Endothelial cell of umbilical vein (primary cell): ENCODE results near the gene NETO1. TPM values are rescaled to one million over a fixed set of nuclear protein-coding genes. Genes with fewer than 3 reads are reported as not detected.

ENCODE experiments used
- BruUV-seq: library from RNA; stranded (reverse); fragments of 400-500 nt; replicated peaks from 2 replicates; lab custom pipeline; 2021; lab: Mats Ljungman, UMichigan
- CTCF ChIA-PET: fragments of 300-600, 350-600 bp; sonication (Branson Sonifier 250); formaldehyde crosslinking; loops from one replicate; lab custom pipeline; 2021; ENCODE audit warnings: antibody characterized with exemption, inconsistent platforms; lab: Charles Lee
- POLR2A ChIA-PET: fragments of 300-600, 350-600 bp; sonication (Branson Sonifier 250); formaldehyde crosslinking; loops from one replicate; lab custom pipeline; 2021; ENCODE audit warnings: antibody characterized with exemption, inconsistent platforms; lab: Charles Lee
- DNase-seq: peaks from one replicate; pipeline ENCODE4 v3.0.0-alpha.2; 2011; ENCODE audit warnings: low read depth, low spot score
- FAIRE-seq: peaks from 2 replicates; lab custom pipeline; 2011; peaks lifted over from hg19 to GRCh38; lab: Jason Lieb, UNC
- H2AFZ ChIP-seq: 2 replicates; pipeline ENCODE4 v1.6.0; 2012; ENCODE audit warnings: low read depth, low read length, control low read depth, inconsistent platforms
- H3K27ac ChIP-seq: 2 replicates; pipeline ENCODE4 v1.5.1; 2011; ENCODE audit warnings: low read depth, mild to moderate bottlenecking, control low read depth, low read length, moderate library complexity; ENCODE audit not compliant: insufficient read depth
- H3K27me3 ChIP-seq, 2 experiments: 2 replicates each; pipeline versions ENCODE4 v1.6.0 to v1.6.1; 2011; ENCODE audit warnings: low read length in 2 of 2, mixed read lengths in 1 of 2; ENCODE audit not compliant: control insufficient read depth in 2 of 2, insufficient read depth in 2 of 2
- H3K36me3 ChIP-seq, 2 experiments: 2 replicates in 1 of 2; 3 replicates in 1 of 2; pipeline ENCODE4 v1.5.1; 2011; ENCODE audit warnings: low read length in 2 of 2, mild to moderate bottlenecking in 1 of 2, moderate library complexity in 1 of 2; ENCODE audit not compliant: control insufficient read depth in 2 of 2, insufficient read depth in 2 of 2; ENCODE audit errors: extremely low read depth in 1 of 2
- H3K4me1 ChIP-seq: 3 replicates; pipeline ENCODE4 v1.5.1; 2011; ENCODE audit warnings: mild to moderate bottlenecking, low read length; ENCODE audit not compliant: control insufficient read depth, insufficient read depth; ENCODE audit errors: extremely low read depth
- H3K4me2 ChIP-seq: 2 replicates; pipeline ENCODE4 v1.6.1; 2011; ENCODE audit warnings: low read length, control low read depth, mixed read lengths; ENCODE audit not compliant: insufficient read depth
- H3K4me3 ChIP-seq, 3 experiments: fragments of 200-600 bp in 1 of 3; sonication (generic), shearing (Covaris generic) in 1 of 3; replicated peaks in 1 of 3; 2 replicates each; pipeline ENCODE4 v1.5.1; 2011 to 2016; ENCODE audit warnings: control low read depth in 3 of 3, low read length in 3 of 3, mild to moderate bottlenecking in 2 of 3, inconsistent platforms in 1 of 3, low read depth in 1 of 3, moderate library complexity in 1 of 3; ENCODE audit not compliant: insufficient read depth in 1 of 3
- H3K79me2 ChIP-seq: 2 replicates; pipeline ENCODE4 v1.6.0; 2012; ENCODE audit warnings: low read length, inconsistent platforms; ENCODE audit not compliant: control insufficient read depth, insufficient read depth
- H3K9ac ChIP-seq: replicated peaks from 2 replicates; pipeline ENCODE3; 2011; ENCODE audit warnings: low read length, control low read depth; ENCODE audit not compliant: insufficient read depth; ENCODE audit errors: extremely low read depth
- H3K9me1 ChIP-seq: replicated peaks from 3 replicates; pipeline ENCODE4 v1.6.0; 2011; ENCODE audit warnings: mild to moderate bottlenecking, low read length; ENCODE audit not compliant: control insufficient read depth, insufficient read depth; ENCODE audit errors: extremely low read depth
- H3K9me3 ChIP-seq: replicated peaks from 2 replicates; pipeline ENCODE4 v1.5.1; 2012; ENCODE audit warnings: low read length, inconsistent platforms; ENCODE audit not compliant: control insufficient read depth, insufficient read depth
- H4K20me1 ChIP-seq: replicated peaks from 2 replicates; pipeline ENCODE3; 2011; ENCODE audit warnings: mild to moderate bottlenecking, low read length; ENCODE audit not compliant: control insufficient read depth, insufficient read depth; ENCODE audit errors: extremely low read depth
- EZH2 ChIP-seq: IDR thresholded peaks from 2 replicates; pipeline ENCODE4 v1.6.1; 2012; ENCODE audit warnings: borderline replicate concordance, low read depth, mild to moderate bottlenecking, moderate library complexity, low read length, inconsistent platforms; ENCODE audit not compliant: severe bottlenecking
- FOS ChIP-seq: IDR thresholded peaks from 2 replicates; pipeline ENCODE4 v1.6.1; 2011; ENCODE audit warnings: mild to moderate bottlenecking, low read length, moderate library complexity, borderline replicate concordance; ENCODE audit not compliant: insufficient read depth
- GATA2 ChIP-seq: IDR thresholded peaks from 2 replicates; pipeline ENCODE4 v1.7.0; 2011; ENCODE audit warnings: low read depth, mild to moderate bottlenecking, moderate library complexity, mixed read lengths, low read length; ENCODE audit not compliant: insufficient read length, insufficient read depth
- JUN ChIP-seq: IDR thresholded peaks from 2 replicates; pipeline ENCODE4 v1.6.1; 2011; ENCODE audit warnings: borderline replicate concordance, low read depth; ENCODE audit not compliant: insufficient read length, insufficient read depth
- MYC ChIP-seq: IDR thresholded peaks from one replicate; pipeline ENCODE4 v1.6.1; 2011; ENCODE audit warnings: mild to moderate bottlenecking, low read depth, low read length
- POLR2AphosphoS5 ChIP-seq: IDR thresholded peaks from 2 replicates; pipeline ENCODE4 v1.6.1; 2012; ENCODE audit warnings: low read depth, mild to moderate bottlenecking, control low read depth, low read length, moderate library complexity; ENCODE audit not compliant: insufficient read depth
- dilution Hi-C: fragments of 300-500 bp; cut with MboI; formaldehyde crosslinking; loops from one replicate; pipeline ENCODE4 v1.15.0; 2019; ENCODE audit warnings: low sequenced_read_pairs; ENCODE audit not compliant: extremely low pct_ligation_motif_present
- intact Hi-C: fragments of 100-400 bp; cut with micrococcal nuclease; formaldehyde crosslinking; loops from one replicate; pipeline ENCODE4 v1.10.0; 2022
- polyA plus RNA-seq, 4 experiments: library from polyadenylated mRNA; depleted of rRNA in 3 of 4; stranded (reverse) in 3 of 4; unstranded in 1 of 4; fragments of >200 nt; gene quantifications; 2 replicates each; pipeline versions ENCODE4 v1.2.1 to v1.2.3, GENCODE V29; 2011 to 2012; ENCODE audit warnings: missing spikeins in 1 of 4
- total RNA-seq: library from RNA; stranded (reverse); gene quantifications from 2 replicates; pipeline ENCODE4 v1.2.3, GENCODE V29; 2021
- TF ChIP-seq, protein P1 (sequence below), 2 donors: IDR thresholded peaks; 1 replicate in 1 of 2; 2 replicates in 1 of 2; pipeline ENCODE4 v1.5.1; 2011; ENCODE audit warnings: low read length in 2 of 2, mild to moderate bottlenecking in 2 of 2, moderate library complexity in 2 of 2, control low read depth in 1 of 2, inconsistent platforms in 1 of 2, low read depth in 1 of 2; ENCODE audit not compliant: insufficient read depth in 1 of 2; ENCODE audit errors: extremely low read depth in 1 of 2
- TF ChIP-seq, protein P2 (sequence below): IDR thresholded peaks from 2 replicates; pipeline ENCODE4 v1.6.1; 2011; ENCODE audit not compliant: insufficient read depth, insufficient read length

NETO1 gene
- total and polyA plus RNA-seq, 2 donors (not counting 3 experiments of a cell fraction or from before 2014, with no cell fraction given): not detected

DNA sequence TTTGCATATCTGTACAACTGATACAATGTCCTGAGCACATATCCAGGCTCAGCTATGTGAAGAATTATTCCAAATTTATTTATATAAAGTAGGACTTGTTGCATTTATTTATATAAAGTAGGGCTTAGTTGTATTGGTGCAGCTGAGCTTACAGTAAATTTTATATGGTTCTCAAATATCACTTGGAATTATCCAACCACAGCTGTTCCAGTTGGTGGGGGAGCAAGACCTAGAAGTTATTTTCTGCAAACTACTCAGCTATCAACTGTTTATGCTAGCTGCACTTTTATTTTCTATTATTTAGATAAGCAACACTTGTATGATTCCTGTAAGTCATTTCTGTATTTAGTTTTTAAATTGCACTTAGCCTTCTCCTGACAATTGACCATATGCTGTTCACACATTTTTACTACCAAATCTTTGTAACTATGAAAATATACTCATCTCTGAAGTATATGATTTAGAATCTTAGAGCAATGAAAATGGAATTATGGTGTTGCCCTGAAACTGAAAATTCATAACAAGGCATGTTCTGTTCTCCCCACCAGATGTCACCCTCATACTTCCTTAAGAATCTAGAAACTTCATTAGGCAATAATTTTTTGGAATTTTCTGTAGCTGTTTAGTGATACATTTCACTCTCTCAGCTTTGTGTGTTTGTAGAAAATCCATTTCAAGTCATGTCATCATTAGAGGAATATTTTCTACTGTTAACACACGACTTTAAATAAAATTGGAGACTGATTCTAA is 166.7 kb downstream of the NETO1 start:
- Histone ChIP-seq H3K36me3 (no peaks in the 10 kb centered on the region), H3K4me3 (no peak overlapping the region), H2AFZ (no peak overlapping the region), H3K27ac (no peak overlapping the region), H3K27me3 (no peaks in the 10 kb centered on the region), H3K9me3 (peaks cover 3% of the 10 kb centered on the region), H3K9ac (no peak overlapping the region), H3K4me1 (no peaks in the 10 kb centered on the region), H3K9me1 (no peaks in the 10 kb centered on the region), H3K4me2 (no peak overlapping the region), H3K79me2 (no peaks in the 10 kb centered on the region), H4K20me1 (no peaks in the 10 kb centered on the region)
- no peak for DNase-seq
- no peak for TF ChIP-seq MYC
- TF ChIP-seq, protein P1, sequence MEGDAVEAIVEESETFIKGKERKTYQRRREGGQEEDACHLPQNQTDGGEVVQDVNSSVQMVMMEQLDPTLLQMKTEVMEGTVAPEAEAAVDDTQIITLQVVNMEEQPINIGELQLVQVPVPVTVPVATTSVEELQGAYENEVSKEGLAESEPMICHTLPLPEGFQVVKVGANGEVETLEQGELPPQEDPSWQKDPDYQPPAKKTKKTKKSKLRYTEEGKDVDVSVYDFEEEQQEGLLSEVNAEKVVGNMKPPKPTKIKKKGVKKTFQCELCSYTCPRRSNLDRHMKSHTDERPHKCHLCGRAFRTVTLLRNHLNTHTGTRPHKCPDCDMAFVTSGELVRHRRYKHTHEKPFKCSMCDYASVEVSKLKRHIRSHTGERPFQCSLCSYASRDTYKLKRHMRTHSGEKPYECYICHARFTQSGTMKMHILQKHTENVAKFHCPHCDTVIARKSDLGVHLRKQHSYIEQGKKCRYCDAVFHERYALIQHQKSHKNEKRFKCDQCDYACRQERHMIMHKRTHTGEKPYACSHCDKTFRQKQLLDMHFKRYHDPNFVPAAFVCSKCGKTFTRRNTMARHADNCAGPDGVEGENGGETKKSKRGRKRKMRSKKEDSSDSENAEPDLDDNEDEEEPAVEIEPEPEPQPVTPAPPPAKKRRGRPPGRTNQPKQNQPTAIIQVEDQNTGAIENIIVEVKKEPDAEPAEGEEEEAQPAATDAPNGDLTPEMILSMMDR (IDR thresholded peaks at IDR 0.05; ENCODE audit: extremely low read depth in 1 of 2, insufficient read depth in 1 of 2, low read depth in 1 of 2, low read length in 2 of 2): no peak
- TF ChIP-seq, protein P2, sequence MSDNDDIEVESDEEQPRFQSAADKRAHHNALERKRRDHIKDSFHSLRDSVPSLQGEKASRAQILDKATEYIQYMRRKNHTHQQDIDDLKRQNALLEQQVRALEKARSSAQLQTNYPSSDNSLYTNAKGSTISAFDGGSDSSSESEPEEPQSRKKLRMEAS: no peak
- TF ChIP-seq EZH2: no peak
- no peak for TF ChIP-seq JUN
- no peak for TF ChIP-seq FOS
- TF ChIP-seq GATA2: no peak
- no peak for TF ChIP-seq POLR2AphosphoS5
- dilution Hi-C loops (no loop called here), intact Hi-C loops (no loop called here)
- ChIA-PET POLR2A (no interaction called here), CTCF (no interaction called here)
- no peak for FAIRE-seq
- no TSS peak for BruUV-seq
